Panc1 (cell line): ENCODE data around the gene MTX1. TPM values are rescaled to one million over a fixed set of nuclear protein-coding genes. Genes with fewer than 3 reads are reported as not detected.

Experiments
- ATAC-seq: fragments of 200-7000 bp; cut with Tn5 transposase; 2 replicates; pipeline ENCODE4 v1.9.1; 2020; ENCODE audit warnings: mild to moderate bottlenecking, moderate library complexity
- BruUV-seq: library from RNA; stranded (reverse); fragments of 400-500 nt; replicated peaks from 2 replicates; lab custom pipeline; 2021; lab: Mats Ljungman, UMichigan
- CTCF ChIA-PET: fragments of 300-600 bp; sonication (Branson Sonifier 250); formaldehyde crosslinking; loops from one replicate; lab custom pipeline; 2022; ENCODE audit warnings: antibody characterized with exemption; lab: Charles Lee
- POLR2A ChIA-PET: fragments of 300-600 bp; sonication (Branson Sonifier 250); formaldehyde crosslinking; loops from one replicate; lab custom pipeline; 2022; ENCODE audit warnings: antibody characterized with exemption; lab: Charles Lee
- DNase-seq: peaks from one replicate; pipeline ENCODE4 v3.0.0-alpha.2; 2010; ENCODE audit warnings: low read depth, low spot score
- H3K27ac ChIP-seq: 2 replicates; pipeline ENCODE4 v1.5.1; 2011; ENCODE audit warnings: mild to moderate bottlenecking, low read length, inconsistent platforms
- H3K27me3 ChIP-seq: fragments of 200-500 bp; sonication (Bioruptor generic); 2 replicates; pipeline ENCODE4 v1.6.0; 2014; ENCODE audit warnings: low read length, inconsistent platforms; ENCODE audit not compliant: control insufficient read depth, insufficient read depth
- H3K36me3 ChIP-seq: fragments of 200-500 bp; sonication (Bioruptor generic); 2 replicates; pipeline ENCODE4 v1.5.1; 2014; ENCODE audit warnings: inconsistent platforms, mild to moderate bottlenecking, low read length, moderate library complexity; ENCODE audit not compliant: control insufficient read depth, insufficient read depth
- H3K4me1 ChIP-seq: 2 replicates; pipeline ENCODE4 v1.5.1; 2011; ENCODE audit warnings: inconsistent platforms, mild to moderate bottlenecking, low read length, moderate library complexity; ENCODE audit not compliant: control insufficient read depth, insufficient read depth
- H3K4me3 ChIP-seq, 2 experiments: 2 replicates each; pipeline ENCODE4 v1.5.1; 2011 to 2012; ENCODE audit warnings: low read depth in 2 of 2, low read length in 2 of 2, mild to moderate bottlenecking in 2 of 2, inconsistent platforms in 1 of 2, moderate library complexity in 1 of 2
- H3K9me3 ChIP-seq: fragments of 200-500 bp; sonication (Bioruptor generic); 2 replicates; pipeline ENCODE4 v1.5.1; 2014; ENCODE audit warnings: low read depth, mild to moderate bottlenecking, inconsistent platforms, low read length, moderate library complexity; ENCODE audit not compliant: control insufficient read depth, insufficient read depth
- CTCF ChIP-seq: fragments of 450-650 bp; IDR thresholded peaks from 2 replicates; pipeline ENCODE4 v1.5.1; 2017; ENCODE audit warnings: mild to moderate bottlenecking
- POLR2AphosphoS5 ChIP-seq: IDR thresholded peaks from 2 replicates; pipeline ENCODE4 v1.6.1; 2012; ENCODE audit warnings: mild to moderate bottlenecking, low read depth, low read length, moderate library complexity
- REST ChIP-seq, 2 experiments: IDR thresholded peaks; 2 replicates each; pipeline ENCODE4 v1.6.1; 2011 to 2012; ENCODE audit warnings: low read depth in 2 of 2, control low read depth in 1 of 2, low read length in 1 of 2, mild to moderate bottlenecking in 1 of 2, moderate library complexity in 1 of 2; ENCODE audit not compliant: insufficient read depth in 1 of 2
- SIN3A ChIP-seq: IDR thresholded peaks from 2 replicates; pipeline ENCODE4 v1.6.1; 2012; ENCODE audit warnings: low read depth, mild to moderate bottlenecking, low read length, moderate library complexity, borderline replicate concordance; ENCODE audit not compliant: insufficient read depth
- TCF7L2 ChIP-seq: IDR thresholded peaks from 2 replicates; pipeline ENCODE4 v1.6.1; 2011; ENCODE audit warnings: mild to moderate bottlenecking, low read depth, low read length, inconsistent platforms
- in situ Hi-C: cut with HindIII; loops from 2 replicates; pipeline ENCODE4 v1.10.0; 2016; ENCODE audit warnings: low sequenced_read_pairs, low pct_unique_long_range_greater_than_20kb
- intact Hi-C: fragments of 100-400 bp; cut with micrococcal nuclease; formaldehyde crosslinking; loops from one replicate; pipeline ENCODE4 v1.10.0; 2022; ENCODE audit not compliant: unreplicated experiment
- total RNA-seq: library from RNA; stranded (reverse); gene quantifications from one replicate; pipeline ENCODE4 v1.2.1, GENCODE V29; 2021; ENCODE audit not compliant: unreplicated experiment

The MTX1 gene
- total RNA-seq, 1 experiment from 2014 or later, result 53.6 TPM

DNA sequence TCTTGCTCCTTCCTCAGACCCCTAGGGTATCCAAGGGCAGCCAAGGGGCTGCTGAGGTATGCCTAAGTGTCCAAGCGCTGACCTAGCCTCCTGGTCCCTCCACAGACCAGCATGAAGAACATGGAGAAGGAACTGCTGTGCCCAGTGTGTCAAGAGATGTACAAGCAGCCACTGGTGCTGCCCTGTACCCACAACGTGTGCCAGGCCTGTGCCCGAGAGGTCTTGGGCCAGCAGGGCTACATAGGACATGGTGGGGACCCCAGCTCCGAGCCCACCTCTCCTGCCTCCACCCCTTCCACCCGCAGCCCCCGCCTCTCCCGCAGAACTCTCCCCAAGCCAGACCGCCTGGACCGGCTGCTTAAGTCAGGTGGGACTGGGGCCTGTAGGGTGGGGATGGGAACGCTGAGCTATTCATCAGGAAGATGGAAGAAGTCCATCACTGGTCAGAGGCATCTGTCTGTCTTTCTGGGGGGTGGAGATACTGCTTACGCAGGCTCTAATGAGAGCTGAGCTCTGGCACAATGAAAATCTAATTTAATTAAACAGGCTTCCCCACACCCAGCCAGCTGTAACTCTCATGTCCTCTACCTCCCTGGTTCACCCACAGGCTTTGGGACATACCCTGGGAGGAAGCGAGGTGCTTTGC is 33.1 kb upstream of the MTX1 start:
- intact Hi-C loops (no loop called here), in situ Hi-C loops (no loop called here)
- Histone ChIP-seq H3K36me3 (no peaks in the 10 kb centered on the region; the same call in 1 of the 2 replicates), H3K4me1 (peaks cover 23% of the 10 kb centered on the region), H3K4me3 (no peak overlapping the region; a peak in 1 of 4 replicates), H3K9me3 (no peaks in the 10 kb centered on the region), H3K27me3 (no peaks in the 10 kb centered on the region), H3K27ac (no peak overlapping the region)
- ChIA-PET CTCF (interaction anchor here (0.6 to 1.9 kb wide), 4 partner anchors 18 to 1725 kb away, joined by 3 to 14 read pairs (median 5); partner anchors contain the start of gene THBS3), POLR2A (interaction anchor here (0.8 to 2.5 kb wide), 2 partner anchors 18 to 33 kb away, joined by 3 to 18 read pairs; partner anchors contain the start of gene MTX1)
- no TSS peak for BruUV-seq
- TF ChIP-seq REST (IDR thresholded peaks at IDR 0.05; ENCODE audit: insufficient read depth in 1 of 2, low read depth in 2 of 2, low read length in 1 of 2) (no peak), TCF7L2 (no peak), CTCF (no peak), POLR2AphosphoS5 (no peak), SIN3A (no peak)
- DNase-seq, result no peak
- ATAC-seq, result no peak

DNA sequence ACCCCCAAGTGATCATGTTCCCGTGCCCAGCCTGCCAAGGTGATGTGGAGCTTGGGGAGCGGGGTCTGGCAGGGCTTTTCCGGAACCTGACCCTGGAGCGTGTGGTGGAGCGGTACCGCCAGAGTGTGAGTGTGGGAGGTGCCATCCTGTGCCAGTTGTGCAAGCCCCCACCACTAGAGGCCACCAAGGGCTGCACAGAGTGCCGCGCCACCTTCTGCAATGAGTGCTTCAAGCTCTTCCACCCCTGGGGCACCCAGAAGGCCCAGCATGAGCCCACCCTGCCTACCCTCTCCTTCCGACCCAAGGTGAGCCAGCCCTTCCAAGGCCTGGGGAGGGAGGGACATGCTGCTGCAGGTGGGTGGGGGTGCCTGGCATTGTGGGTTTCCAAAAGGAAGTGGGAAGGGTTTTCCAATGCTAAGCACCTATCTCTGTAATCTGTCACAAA is 32.5 kb upstream of the MTX1 start:
- Histone ChIP-seq H3K9me3 (no peaks in the 10 kb centered on the region), H3K4me3 (no peak overlapping the region), H3K4me1 (peaks cover 23% of the 10 kb centered on the region), H3K27ac (no peak overlapping the region), H3K27me3 (no peaks in the 10 kb centered on the region), H3K36me3 (no peaks in the 10 kb centered on the region; the same call in 1 of the 2 replicates)
- BruUV-seq, result no TSS peak
- ChIA-PET POLR2A (interaction anchor here (0.8 kb wide), 1 partner anchor 32 kb away, joined by 3 read pairs; the partner anchor contains the start of gene MTX1), CTCF (interaction anchor here (1.9 kb wide), 1 partner anchor 17 kb away, joined by 14 read pairs; no protein-coding TSS in a partner anchor)
- TF ChIP-seq SIN3A, result no peak
- TF ChIP-seq CTCF, result no peak; the same call in 1 of the 2 replicates
- TF ChIP-seq REST (IDR thresholded peaks at IDR 0.05; ENCODE audit: insufficient read depth in 1 of 2, low read depth in 2 of 2, low read length in 1 of 2), result no peak
- no peak for TF ChIP-seq POLR2AphosphoS5
- TF ChIP-seq TCF7L2, result no peak
- in situ Hi-C loops, result no loop called here
- intact Hi-C loops, result no loop called here
- DNase-seq (no peak), ATAC-seq (peak; percentile 35; the same call in 1 of the 2 replicates)
